GM10266 (cell line): Measurements from ENCODE around the gene LIG3.

Source experiments
- DNase-seq: peaks from one replicate; pipeline ENCODE4 v3.0.0; 2012; ENCODE audit errors: extremely low spot score
- TF ChIP-seq, protein P1 (sequence below): IDR thresholded peaks from 2 replicates; pipeline ENCODE4 v1.5.1; 2012; ENCODE audit warnings: mild to moderate bottlenecking, low read depth; ENCODE audit not compliant: control insufficient read depth, insufficient read depth; ENCODE audit errors: missing control alignments

LIG3 gene

DNA sequence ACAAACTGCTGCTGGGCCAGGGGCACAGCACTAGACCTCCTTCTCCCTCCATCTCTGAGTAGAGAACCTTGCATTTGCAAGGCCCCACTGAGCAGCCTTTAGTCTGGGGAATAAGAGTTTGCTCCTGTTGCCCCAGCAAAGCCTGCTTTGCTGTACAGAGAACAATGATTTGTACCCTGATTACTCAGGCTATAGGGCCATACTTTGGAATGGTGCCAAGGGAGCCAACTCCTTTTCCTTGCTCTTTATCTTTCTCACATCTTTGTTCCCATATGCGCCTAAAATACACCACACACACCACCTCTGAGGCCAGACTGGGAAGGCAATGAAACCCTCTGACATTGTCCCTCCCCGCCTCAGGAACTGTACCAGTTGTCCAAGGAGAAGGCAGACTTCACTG is 21.2 kb downstream of the LIG3 start:
- no peak for DNase-seq
- TF ChIP-seq, protein P1, sequence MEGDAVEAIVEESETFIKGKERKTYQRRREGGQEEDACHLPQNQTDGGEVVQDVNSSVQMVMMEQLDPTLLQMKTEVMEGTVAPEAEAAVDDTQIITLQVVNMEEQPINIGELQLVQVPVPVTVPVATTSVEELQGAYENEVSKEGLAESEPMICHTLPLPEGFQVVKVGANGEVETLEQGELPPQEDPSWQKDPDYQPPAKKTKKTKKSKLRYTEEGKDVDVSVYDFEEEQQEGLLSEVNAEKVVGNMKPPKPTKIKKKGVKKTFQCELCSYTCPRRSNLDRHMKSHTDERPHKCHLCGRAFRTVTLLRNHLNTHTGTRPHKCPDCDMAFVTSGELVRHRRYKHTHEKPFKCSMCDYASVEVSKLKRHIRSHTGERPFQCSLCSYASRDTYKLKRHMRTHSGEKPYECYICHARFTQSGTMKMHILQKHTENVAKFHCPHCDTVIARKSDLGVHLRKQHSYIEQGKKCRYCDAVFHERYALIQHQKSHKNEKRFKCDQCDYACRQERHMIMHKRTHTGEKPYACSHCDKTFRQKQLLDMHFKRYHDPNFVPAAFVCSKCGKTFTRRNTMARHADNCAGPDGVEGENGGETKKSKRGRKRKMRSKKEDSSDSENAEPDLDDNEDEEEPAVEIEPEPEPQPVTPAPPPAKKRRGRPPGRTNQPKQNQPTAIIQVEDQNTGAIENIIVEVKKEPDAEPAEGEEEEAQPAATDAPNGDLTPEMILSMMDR, result no peak

DNA sequence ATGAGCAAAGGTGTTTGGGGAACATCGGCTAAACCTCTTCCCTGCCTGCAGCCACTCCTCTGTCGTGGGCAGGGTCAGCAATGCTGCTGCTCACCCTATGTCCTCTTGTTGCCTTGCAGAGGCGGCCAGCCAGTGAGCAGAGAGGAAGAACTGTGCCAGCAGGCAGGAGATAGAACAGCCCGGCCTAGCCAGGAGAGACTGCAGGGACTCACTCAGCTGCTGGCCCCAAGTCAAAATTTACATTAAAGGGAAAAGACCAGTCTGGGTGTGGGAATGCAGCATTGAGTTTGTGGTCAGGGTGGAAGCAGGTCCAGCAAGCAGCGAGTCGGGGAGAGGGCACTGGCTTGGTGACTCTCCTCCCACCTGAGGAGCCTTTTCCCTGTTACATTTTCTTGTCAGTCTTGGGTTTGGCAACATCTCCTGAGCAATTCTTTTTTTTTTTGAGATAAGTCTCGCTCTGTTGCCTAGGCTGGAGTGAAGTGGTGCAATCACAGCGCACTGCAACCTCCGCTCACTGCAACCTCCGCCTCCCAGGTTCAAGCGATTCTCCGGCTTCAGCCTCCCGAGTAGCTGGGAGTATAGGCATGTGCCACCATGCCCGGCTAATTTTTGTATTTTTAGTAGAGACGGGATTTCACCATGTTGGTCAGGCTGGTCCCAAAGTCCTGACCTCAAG is 22.7 kb downstream of the LIG3 start:
- no peak for DNase-seq
- TF ChIP-seq, protein P1, result no peak

DNA sequence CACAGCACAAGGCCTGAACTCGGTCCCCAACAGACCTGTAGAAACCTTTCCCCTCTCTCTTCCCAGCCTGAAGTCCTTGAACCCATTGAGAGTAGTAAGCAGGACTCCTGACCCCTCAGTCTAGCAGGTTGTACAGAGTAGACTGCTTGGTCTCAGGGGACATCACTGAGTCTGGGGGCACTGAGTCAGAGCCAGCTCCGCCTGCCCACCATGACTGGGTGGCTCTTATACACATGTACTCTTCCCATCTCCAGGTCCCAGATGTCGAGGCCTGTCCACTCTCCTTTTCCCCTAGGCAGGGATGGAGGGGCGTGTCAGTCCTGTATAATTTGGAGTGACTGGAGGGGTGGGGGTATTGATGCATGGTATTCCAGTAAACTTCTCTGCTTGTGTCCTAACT is 23.5 kb downstream of the LIG3 start:
- TF ChIP-seq, protein P1, result no peak

DNA sequence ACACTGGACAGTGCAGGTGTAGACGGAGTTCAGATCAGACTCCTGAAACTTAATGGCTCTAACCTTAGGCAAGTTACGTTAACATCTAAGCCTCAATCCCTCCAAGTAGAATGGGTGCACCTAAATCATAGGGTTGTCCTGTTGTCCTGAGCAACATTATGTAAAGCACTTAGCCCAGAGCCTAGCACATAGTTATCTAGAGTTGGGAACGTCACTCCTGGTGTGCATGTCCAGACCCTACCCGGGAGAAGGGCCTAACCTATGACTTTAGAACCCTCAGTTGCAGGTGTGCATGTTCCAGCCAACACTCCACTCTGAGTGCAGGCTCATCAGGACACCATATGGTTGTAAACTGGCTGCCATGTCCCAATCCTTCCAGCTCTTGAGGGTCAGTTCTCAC is 26.0 kb downstream of the LIG3 start:
- TF ChIP-seq, protein P1, result no peak
- DNase-seq, result no peak

More for the DNA sequence above, 23.5 kb downstream of the LIG3 start:
- no peak for DNase-seq

DNA sequence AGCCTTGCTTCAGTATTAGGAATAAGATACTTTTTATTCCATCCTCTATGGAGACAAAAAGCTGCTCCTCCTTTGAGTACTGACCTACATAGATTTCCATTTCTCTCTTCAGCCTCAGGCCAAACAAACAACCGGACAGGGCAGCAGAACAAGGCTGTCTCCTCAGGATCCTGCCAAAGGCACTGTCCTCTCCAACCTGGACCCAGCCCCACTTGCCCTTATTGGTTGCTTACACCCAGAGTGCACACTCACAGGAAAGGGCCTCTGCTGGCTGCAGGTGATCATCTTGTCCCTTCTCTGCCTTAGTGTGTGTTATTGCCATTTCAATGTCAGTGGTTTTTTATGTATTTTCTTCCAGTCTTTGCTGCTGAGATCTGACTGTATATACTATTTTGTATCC is 26.6 kb downstream of the LIG3 start:
- DNase-seq, result no peak
- TF ChIP-seq, protein P1, result no peak

DNA sequence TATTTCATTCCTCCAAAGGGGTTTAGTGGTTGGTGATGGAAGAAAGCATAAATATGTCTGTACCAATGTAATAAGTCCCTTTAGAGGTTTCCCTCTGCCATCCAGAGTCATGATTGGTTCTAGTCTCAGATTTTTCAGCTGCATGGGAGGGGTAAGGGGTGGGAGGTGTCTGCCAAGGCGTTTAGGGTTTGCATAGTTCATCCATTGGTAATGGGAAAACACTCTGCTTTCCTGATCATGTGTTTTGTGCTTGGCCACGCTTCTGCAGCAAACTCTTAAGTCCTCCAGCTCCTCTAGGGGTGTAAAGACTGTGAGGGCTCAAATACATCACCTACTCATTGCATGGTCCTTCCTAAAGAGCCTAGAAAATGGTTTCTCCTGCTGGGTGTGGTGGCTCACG is 29.8 kb downstream of the LIG3 start:
- no peak for DNase-seq
- TF ChIP-seq, protein P1, result no peak

DNA sequence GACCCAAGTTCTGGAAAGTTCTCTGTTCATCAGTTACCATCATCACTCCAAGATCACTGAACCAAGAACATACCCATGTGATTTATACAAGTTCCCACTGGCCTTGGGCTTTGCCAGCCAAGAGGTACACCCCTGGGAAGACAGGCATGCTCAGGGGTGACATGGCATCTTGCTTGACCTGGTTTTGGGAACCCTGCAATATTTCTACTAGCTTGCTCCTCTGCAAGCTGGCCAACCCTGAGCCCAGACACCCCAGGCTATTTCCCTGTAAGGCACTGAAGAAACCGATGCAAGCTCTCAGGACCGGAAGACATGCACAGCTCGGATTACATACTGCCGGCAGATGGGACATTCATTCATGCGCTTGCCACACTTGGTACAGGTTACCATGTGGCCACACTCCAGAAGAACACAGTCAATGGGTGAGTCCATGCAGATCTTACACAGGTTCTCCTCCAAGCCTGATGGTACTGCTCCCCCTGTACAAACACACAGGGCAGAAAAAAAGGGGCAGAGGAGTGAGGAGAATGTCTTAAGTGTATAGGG is 31.4 kb downstream of the LIG3 start:
- TF ChIP-seq, protein P1, result no peak
- no peak for DNase-seq
